Ovary (tissue), 9 donors: ENCODE results near the gene HFE. TPM values are rescaled to one million over a fixed set of nuclear protein-coding genes. Genes with fewer than 3 reads are reported as not detected.

Experiments used
- DNase-seq, 5 donors: peaks; one replicate each; pipeline ENCODE4 v3.0.0-alpha.2; 2019 to 2020
- H3K27ac ChIP-seq, 2 donors: fragments of 200-600 bp; one replicate each; pipeline versions ENCODE4 v1.5.1 to v1.8.0; 2019 to 2022
- H3K27me3 ChIP-seq: fragments of 200-600 bp; one replicate; pipeline ENCODE4 v1.8.0; 2022
- H3K36me3 ChIP-seq: fragments of 200-600 bp; sonication (generic); one replicate; pipeline ENCODE4 v1.5.1; 2019
- H3K4me1 ChIP-seq: one replicate; pipeline ENCODE4 v1.8.1; 2013; ENCODE audit warnings: mild to moderate bottlenecking, moderate library complexity; ENCODE audit not compliant: insufficient read depth
- H3K4me3 ChIP-seq: fragments of 200-600 bp; sonication (generic); one replicate; pipeline ENCODE4 v1.5.1; 2017
- H3K9me3 ChIP-seq, 2 donors: fragments of 200-600 bp in 1 of 2; sonication (generic) in 1 of 2; one replicate each; pipeline versions ENCODE4 v1.5.1 to v1.8.1; 2013 to 2019; ENCODE audit warnings: mild to moderate bottlenecking in 1 of 2, moderate library complexity in 1 of 2
- EP300 ChIP-seq: sonication (generic); formaldehyde crosslinking; IDR thresholded peaks from one replicate; pipeline ENCODE4 v1.6.1; 2017; ENCODE audit warnings: antibody characterized with exemption
- POLR2A ChIP-seq: fragments of 450-650 bp; IDR thresholded peaks from one replicate; pipeline ENCODE4 v1.6.1; 2017; ENCODE audit warnings: antibody characterized with exemption, mild to moderate bottlenecking, moderate library complexity
- WGBS, 3 donors: extraction: QIAGEN DNeasy Blood & Tissue Kit in 1 of 3; methylation state at CpG; one replicate each; pipeline versions ENCODE4 v1.1.5 to v1.1.7; 2013 to 2017; 5-methylcytosine and 5-hydroxymethylcytosine counted together
- intact Hi-C, 4 donors: fragments of 100-400 bp; cut with DNase I; formaldehyde crosslinking; loops; one replicate each; pipeline versions ENCODE4 v1.11.0 to v1.15.1; 2022 to 2023
- polyA plus RNA-seq, 2 donors: library from polyadenylated mRNA; stranded (reverse); fragments of 200-250 nt in 1 of 2; fragments of 350-450 nt in 1 of 2; fragmentation: Illumina TruSeq in 1 of 2; extraction: RNeasy Lipid Tissue Mini Kit (QIAGEN cat#74804) in 1 of 2; gene quantifications; one replicate each; pipeline ENCODE4 v1.2.3, GENCODE V29; 2013 to 2014
- total RNA-seq, 7 donors: library from RNA; depleted of rRNA in 2 of 7; stranded (reverse); fragments of >200 nt in 2 of 7; fragmentation: NEBNext Ultra II Directional in 3 of 7; extraction: Animal tissue kit (Norgen Biotek cat#: 25700) in 3 of 7; gene quantifications; one replicate each; pipeline versions ENCODE4 v1.1.0 to v1.2.4, GENCODE V29; 2016 to 2023
- TF ChIP-seq, protein P1 (sequence below), 3 donors: fragments of 450-650 bp in 2 of 3; fragments of 200-600 bp in 1 of 3; IDR thresholded peaks; one replicate each; pipeline versions ENCODE4 v1.5.1 to v1.8.0; 2016 to 2022; ENCODE audit warnings: antibody characterized with exemption in 3 of 3, mild to moderate bottlenecking in 1 of 3
- donor health status: DM: no; HTN: no; CAD: no; lungs with moderate emphysema.
- donor health status: DM: no; HTN: no; CAD: no.
- donor health status: Bipolar disorder and iron deficiency.
- donor health status: DM: yes; HTN: yes; CAD: no.
- donor health status: DM: no; HTN: no; CAD: no.
- donor health status: DM: yes; HTN: yes; CAD: no.

HFE gene
- total and polyA plus RNA-seq, 9 donors, result 3.6 to 25.8 (median 7.4) TPM

DNA sequence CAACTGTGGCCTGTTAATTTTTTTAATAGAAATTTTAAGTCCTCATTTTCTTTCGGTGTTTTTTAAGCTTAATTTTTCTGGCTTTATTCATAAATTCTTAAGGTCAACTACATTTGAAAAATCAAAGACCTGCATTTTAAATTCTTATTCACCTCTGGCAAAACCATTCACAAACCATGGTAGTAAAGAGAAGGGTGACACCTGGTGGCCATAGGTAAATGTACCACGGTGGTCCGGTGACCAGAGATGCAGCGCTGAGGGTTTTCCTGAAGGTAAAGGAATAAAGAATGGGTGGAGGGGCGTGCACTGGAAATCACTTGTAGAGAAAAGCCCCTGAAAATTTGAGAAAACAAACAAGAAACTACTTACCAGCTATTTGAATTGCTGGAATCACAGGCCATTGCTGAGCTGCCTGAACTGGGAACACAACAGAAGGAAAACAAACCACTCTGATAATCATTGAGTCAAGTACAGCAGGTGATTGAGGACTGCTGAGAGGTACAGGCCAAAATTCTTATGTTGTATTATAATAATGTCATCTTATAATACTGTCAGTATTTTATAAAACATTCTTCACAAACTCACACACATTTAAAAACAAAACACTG, 10.1 kb downstream of the HFE start:
- no peaks in the 10 kb centered on the region for H3K36me3 ChIP-seq
- H3K27me3 ChIP-seq, result no peaks in the 10 kb centered on the region
- WGBS, 3 donors, result 1 to 4% (median 2%) methylated on average over 5 of the region's 5 CpGs
- no peak for TF ChIP-seq EP300
- TF ChIP-seq, protein P1, sequence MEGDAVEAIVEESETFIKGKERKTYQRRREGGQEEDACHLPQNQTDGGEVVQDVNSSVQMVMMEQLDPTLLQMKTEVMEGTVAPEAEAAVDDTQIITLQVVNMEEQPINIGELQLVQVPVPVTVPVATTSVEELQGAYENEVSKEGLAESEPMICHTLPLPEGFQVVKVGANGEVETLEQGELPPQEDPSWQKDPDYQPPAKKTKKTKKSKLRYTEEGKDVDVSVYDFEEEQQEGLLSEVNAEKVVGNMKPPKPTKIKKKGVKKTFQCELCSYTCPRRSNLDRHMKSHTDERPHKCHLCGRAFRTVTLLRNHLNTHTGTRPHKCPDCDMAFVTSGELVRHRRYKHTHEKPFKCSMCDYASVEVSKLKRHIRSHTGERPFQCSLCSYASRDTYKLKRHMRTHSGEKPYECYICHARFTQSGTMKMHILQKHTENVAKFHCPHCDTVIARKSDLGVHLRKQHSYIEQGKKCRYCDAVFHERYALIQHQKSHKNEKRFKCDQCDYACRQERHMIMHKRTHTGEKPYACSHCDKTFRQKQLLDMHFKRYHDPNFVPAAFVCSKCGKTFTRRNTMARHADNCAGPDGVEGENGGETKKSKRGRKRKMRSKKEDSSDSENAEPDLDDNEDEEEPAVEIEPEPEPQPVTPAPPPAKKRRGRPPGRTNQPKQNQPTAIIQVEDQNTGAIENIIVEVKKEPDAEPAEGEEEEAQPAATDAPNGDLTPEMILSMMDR (IDR thresholded peaks at IDR 0.05), result peak; percentile 43 to 82 (median 77)
- intact Hi-C loops, result loop anchor here in 1 of 4 donors (1.0 kb wide), 1 partner anchor 33 kb away; no protein-coding TSS in a partner anchor
- DNase-seq, result peak; percentile 50 to 73 (median 61)
- no peaks in the 10 kb centered on the region for H3K9me3 ChIP-seq
- H3K4me3 ChIP-seq, result no peak overlapping the region
- H3K4me1 ChIP-seq, result no peaks in the 10 kb centered on the region
- no peak overlapping the region for H3K27ac ChIP-seq

- WGBS, 3 donors, result 4 to 5% (median 4%) methylated on average over 9 of the region's 9 CpGs
- H3K9me3 ChIP-seq, result no peaks in the 10 kb centered on the region
- intact Hi-C loops, result no loop called here
Observed at GRCh38 chr6:26103141-26103769, 16.0 kb downstream of the HFE start.

DNA sequence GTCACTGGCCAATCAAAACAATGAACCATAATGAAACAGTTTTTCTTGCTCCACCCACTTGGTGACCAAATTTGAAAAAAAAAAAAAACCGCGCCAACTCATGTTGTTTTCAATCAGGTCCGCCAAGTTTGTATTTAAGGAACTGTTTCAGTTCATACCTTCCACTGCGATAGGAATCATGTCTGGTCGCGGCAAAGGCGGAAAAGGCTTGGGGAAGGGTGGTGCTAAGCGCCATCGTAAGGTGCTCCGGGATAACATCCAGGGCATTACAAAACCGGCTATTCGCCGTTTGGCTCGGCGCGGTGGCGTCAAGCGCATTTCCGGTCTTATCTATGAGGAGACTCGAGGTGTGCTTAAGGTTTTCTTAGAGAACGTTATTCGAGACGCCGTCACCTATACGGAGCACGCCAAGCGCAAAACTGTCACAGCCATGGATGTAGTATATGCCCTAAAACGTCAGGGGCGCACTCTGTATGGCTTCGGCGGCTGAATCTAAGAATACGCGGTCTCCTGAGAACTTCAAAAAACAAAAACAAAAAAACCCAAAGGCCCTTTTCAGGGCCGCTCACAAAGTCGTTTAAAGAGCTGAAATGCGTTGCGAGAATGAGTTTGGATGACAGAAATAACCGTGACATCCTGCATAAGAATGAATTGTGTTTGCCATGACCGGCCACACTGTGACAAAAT, 16.7 kb downstream of the HFE start:
- Histone ChIP-seq H3K27ac (peak overlapping the region in 1 of 2 donors; percentile 76), H3K36me3 (no peaks in the 10 kb centered on the region), H3K4me3 (peak overlapping the region; percentile 49), H3K4me1 (no peaks in the 10 kb centered on the region), H3K27me3 (no peaks in the 10 kb centered on the region), H3K9me3 (no peaks in the 10 kb centered on the region)
- intact Hi-C loops, result no loop called here
- TF ChIP-seq EP300 (peak; percentile 62), POLR2A (peak; percentile 94)
- TF ChIP-seq, protein P1 (IDR thresholded peaks at IDR 0.05), result peak in 1 of 3 donors; percentile 52
- peak; percentile 85 to 91 (median 87) for DNase-seq
- 1% methylated on average over 39 of the region's 39 CpGs for WGBS, 3 donors

More at GRCh38 chr6:26103141-26103769, 16.0 kb downstream of the HFE start:
- Histone ChIP-seq H3K36me3 (no peaks in the 10 kb centered on the region), H3K4me1 (no peaks in the 10 kb centered on the region), H3K4me3 (peak overlapping the region; percentile 7), H3K27me3 (no peaks in the 10 kb centered on the region), H3K27ac (no peak overlapping the region)
- TF ChIP-seq POLR2A (no peak), EP300 (no peak)
- TF ChIP-seq, protein P1 (IDR thresholded peaks at IDR 0.05), result no peak
- DNase-seq, result no peak

DNA sequence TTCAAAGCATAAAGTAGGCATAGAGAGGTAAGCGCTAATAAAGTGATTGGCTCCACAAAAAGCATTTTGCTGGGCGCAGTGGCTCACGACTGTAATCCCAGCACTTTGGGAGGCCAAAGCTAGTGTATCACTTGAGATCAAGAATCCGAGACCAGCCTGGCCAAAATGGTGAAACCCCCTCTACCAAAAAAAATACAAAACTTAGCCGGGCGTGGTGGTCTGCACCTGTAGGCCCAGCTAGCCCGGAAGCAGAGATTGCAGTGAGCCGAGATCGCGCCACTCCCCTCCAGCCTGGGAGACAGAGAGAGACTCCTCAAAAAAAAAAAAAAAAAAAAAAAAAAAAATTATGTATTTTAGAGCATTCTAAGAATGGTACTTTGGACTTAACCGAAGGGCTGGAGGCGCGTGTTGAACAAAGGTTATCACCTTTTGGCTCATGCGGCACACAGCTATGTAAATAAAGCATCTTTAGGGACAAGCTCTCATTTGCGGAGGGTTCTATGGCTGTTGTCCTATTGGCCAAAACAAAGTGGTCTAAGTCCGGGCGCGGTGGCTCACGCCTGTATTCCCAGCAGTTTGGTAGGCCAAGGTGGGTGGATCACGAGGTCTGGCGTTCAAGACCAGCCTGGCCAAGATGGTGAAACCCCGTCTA, 17.4 kb downstream of the HFE start:
- H3K27ac ChIP-seq, result peak overlapping the region in 1 of 2 donors; percentile 76
- TF ChIP-seq, protein P1 (IDR thresholded peaks at IDR 0.05), result no peak
- TF ChIP-seq POLR2A (no peak), EP300 (no peak)
- intact Hi-C loops, result no loop called here
- H3K4me1 ChIP-seq, result no peaks in the 10 kb centered on the region
- H3K36me3 ChIP-seq, result no peaks in the 10 kb centered on the region
- DNase-seq, result peak in 1 of 5 donors; percentile 38
- 40 to 47% (median 44%) methylated on average over 22 of the region's 22 CpGs for WGBS, 3 donors
- H3K9me3 ChIP-seq, result no peaks in the 10 kb centered on the region
- H3K27me3 ChIP-seq, result no peaks in the 10 kb centered on the region
- peak overlapping the region; percentile 49 for H3K4me3 ChIP-seq
